GM13977 (cell line): ENCODE measurements around the gene ZKSCAN8.

Experiments used
- DNase-seq: peaks from one replicate; pipeline ENCODE4 v3.0.0; 2012; ENCODE audit warnings: low spot score
- CTCF ChIP-seq: IDR thresholded peaks from 2 replicates; pipeline ENCODE4 v1.5.1; 2012; ENCODE audit warnings: mild to moderate bottlenecking, control low read depth; ENCODE audit not compliant: insufficient read depth; ENCODE audit errors: extremely low read depth, missing control alignments
- in situ Hi-C: fragments of 300-500 bp; cut with MboI; formaldehyde crosslinking; loops from one replicate; pipeline ENCODE4 v1.12.0; 2022; ENCODE audit warnings: low sequenced_read_pairs, low pct_unique_long_range_greater_than_20kb, mixed read lengths, inconsistent platforms; ENCODE audit not compliant: unreplicated experiment

Gene ZKSCAN8

GRCh38 chr6:28154357-28154756, 12.7 kb downstream of the ZKSCAN8 start:
- in situ Hi-C loops: no loop called here
- TF ChIP-seq CTCF: no peak
- no peak for DNase-seq

- in situ Hi-C loops: no loop called here
- TF ChIP-seq CTCF: no peak
- DNase-seq: no peak
Measured at GRCh38 chr6:28158318-28158717, 16.6 kb downstream of the ZKSCAN8 start.

GRCh38 chr6:28159029-28159607, 17.4 kb downstream of the ZKSCAN8 start:
- no peak for DNase-seq
- TF ChIP-seq CTCF: no peak
- in situ Hi-C loops: no loop called here

GRCh38 chr6:28160233-28160632, 18.6 kb downstream of the ZKSCAN8 start:
- in situ Hi-C loops: no loop called here
- DNase-seq: no peak
- TF ChIP-seq CTCF: no peak

GRCh38 chr6:28161410-28162079, 19.9 kb downstream of the ZKSCAN8 start:
- in situ Hi-C loops: no loop called here
- TF ChIP-seq CTCF: no peak
- DNase-seq: peak; percentile 87

- in situ Hi-C loops: no loop called here
- TF ChIP-seq CTCF: no peak
- DNase-seq: no peak
Measured at GRCh38 chr6:28165563-28165962, 23.9 kb downstream of the ZKSCAN8 start.
